Measurements from ENCODE around the gene C5orf52.
"Not testable (repeated sequence)": the region's sequence is repeated elsewhere in the genome, so short reads cannot be mapped to it uniquely, and the experiment has no call there.

C5orf52 gene

GRCh38 chr5:157677931-157678330, 6.6 kb downstream of the C5orf52 start:
- in situ Hi-C loops (cut with HindIII; ENCODE audit: low sequenced_read_pairs) = no loop called here

GRCh38 chr5:157679801-157680200, 8.5 kb downstream of the C5orf52 start:
- in situ Hi-C loops (cut with HindIII; ENCODE audit: low sequenced_read_pairs) = no loop called here

GRCh38 chr5:157680239-157680638, 8.9 kb downstream of the C5orf52 start:
- in situ Hi-C loops (cut with HindIII; ENCODE audit: low sequenced_read_pairs) = no loop called here

GRCh38 chr5:157681048-157681447, 9.7 kb downstream of the C5orf52 start:
- in situ Hi-C loops (cut with HindIII; ENCODE audit: low sequenced_read_pairs) = no loop called here

- in situ Hi-C loops (cut with HindIII; ENCODE audit: low sequenced_read_pairs) = no loop called here
Measured at GRCh38 chr5:157682257-157682656, 10.9 kb downstream of the C5orf52 start.

GRCh38 chr5:157686276-157687197, 15.2 kb downstream of the C5orf52 start:
- in situ Hi-C loops (cut with HindIII; ENCODE audit: low sequenced_read_pairs) = not testable (repeated sequence)

- in situ Hi-C loops (cut with HindIII; ENCODE audit: low sequenced_read_pairs) = no loop called here
Measured at GRCh38 chr5:157687198-157687554, 15.8 kb downstream of the C5orf52 start.

- in situ Hi-C loops (cut with HindIII; ENCODE audit: low sequenced_read_pairs) = no loop called here
Measured at GRCh38 chr5:157689942-157690689, 18.8 kb downstream of the C5orf52 start.

- in situ Hi-C loops (cut with HindIII; ENCODE audit: low sequenced_read_pairs) = no loop called here
Measured at GRCh38 chr5:157690690-157691433, 19.5 kb downstream of the C5orf52 start.

GRCh38 chr5:157693816-157694215, 22.5 kb downstream of the C5orf52 start:
- in situ Hi-C loops (cut with HindIII; ENCODE audit: low sequenced_read_pairs) = not testable (repeated sequence)

- in situ Hi-C loops (cut with HindIII; ENCODE audit: low sequenced_read_pairs) = not testable (repeated sequence)
Measured at GRCh38 chr5:157696154-157696553, 24.8 kb downstream of the C5orf52 start.

GRCh38 chr5:157698674-157699073, 27.3 kb downstream of the C5orf52 start:
- in situ Hi-C loops (cut with HindIII; ENCODE audit: low sequenced_read_pairs) = not testable (repeated sequence)

- in situ Hi-C loops (cut with HindIII; ENCODE audit: low sequenced_read_pairs) = no loop called here
Measured at GRCh38 chr5:157703736-157704135, 32.4 kb downstream of the C5orf52 start.

- in situ Hi-C loops (cut with HindIII; ENCODE audit: low sequenced_read_pairs) = no loop called here
Measured at GRCh38 chr5:157708866-157709265, 37.5 kb downstream of the C5orf52 start.

- in situ Hi-C loops (cut with HindIII; ENCODE audit: low sequenced_read_pairs) = no loop called here
Measured at GRCh38 chr5:157709346-157709745, 38.0 kb downstream of the C5orf52 start.

- in situ Hi-C loops (cut with HindIII; ENCODE audit: low sequenced_read_pairs) = no loop called here
Measured at GRCh38 chr5:157710431-157710830, 39.1 kb downstream of the C5orf52 start.

GRCh38 chr5:157710882-157711281, 39.5 kb downstream of the C5orf52 start:
- in situ Hi-C loops (cut with HindIII; ENCODE audit: low sequenced_read_pairs) = no loop called here

GRCh38 chr5:157713830-157714595, 42.7 kb downstream of the C5orf52 start:
- in situ Hi-C loops (cut with HindIII; ENCODE audit: low sequenced_read_pairs) = no loop called here

- in situ Hi-C loops (cut with HindIII; ENCODE audit: low sequenced_read_pairs) = no loop called here
Measured at GRCh38 chr5:157714596-157714864, 43.2 kb downstream of the C5orf52 start.

GRCh38 chr5:157718519-157718918, 47.2 kb downstream of the C5orf52 start:
- in situ Hi-C loops (cut with HindIII; ENCODE audit: low sequenced_read_pairs) = no loop called here

GRCh38 chr5:157719245-157719644, 47.9 kb downstream of the C5orf52 start:
- in situ Hi-C loops (cut with HindIII; ENCODE audit: low sequenced_read_pairs) = no loop called here
